RWPE2 (cell line): ENCODE data around the gene SLC35F3.

Experiments used
- ATAC-seq: fragments of 200-7000 bp; cut with Tn5 transposase; 3 replicates; pipeline ENCODE4 v1.9.1; 2021; ENCODE audit warnings: low read depth
- DNase-seq: peaks from one replicate; pipeline ENCODE4 v3.0.0-alpha.2; 2020; ENCODE audit warnings: low spot score
- H3K27ac ChIP-seq: fragments of 450-650 bp; 2 replicates; pipeline ENCODE4 v1.5.1; 2017; ENCODE audit warnings: mild to moderate bottlenecking; ENCODE audit not compliant: poor library complexity, severe bottlenecking
- H3K27me3 ChIP-seq: fragments of 250-450 bp; sonication (Bioruptor Pico); 2 replicates; pipeline ENCODE4 v1.5.1; 2021; ENCODE audit warnings: mild to moderate bottlenecking, moderate library complexity; ENCODE audit not compliant: insufficient read depth, poor library complexity, severe bottlenecking
- H3K36me3 ChIP-seq: fragments of 250-450 bp; sonication (Bioruptor Pico); 2 replicates; pipeline ENCODE4 v1.5.1; 2020; ENCODE audit warnings: low read depth, mild to moderate bottlenecking, moderate library complexity
- H3K4me1 ChIP-seq: fragments of 250-450 bp; sonication (Bioruptor Pico); 2 replicates; pipeline ENCODE4 v1.5.1; 2021; ENCODE audit warnings: mild to moderate bottlenecking, moderate library complexity; ENCODE audit not compliant: insufficient read depth, poor library complexity, severe bottlenecking
- H3K4me3 ChIP-seq: fragments of 250-450 bp; sonication (Bioruptor Pico); 2 replicates; pipeline ENCODE4 v1.5.1; 2021; ENCODE audit warnings: mild to moderate bottlenecking, moderate library complexity; ENCODE audit not compliant: severe bottlenecking
- H3K9me3 ChIP-seq: fragments of 250-450 bp; sonication (Bioruptor Pico); 2 replicates; pipeline ENCODE4 v1.5.1; 2021; ENCODE audit warnings: mild to moderate bottlenecking, moderate library complexity; ENCODE audit not compliant: severe bottlenecking
- TF ChIP-seq, protein P1 (sequence below): fragments of 450-650 bp; IDR thresholded peaks from one replicate; pipeline ENCODE4 v1.5.1; 2017; ENCODE audit warnings: mild to moderate bottlenecking, moderate library complexity; ENCODE audit not compliant: poor library complexity, severe bottlenecking

Gene SLC35F3

DNA sequence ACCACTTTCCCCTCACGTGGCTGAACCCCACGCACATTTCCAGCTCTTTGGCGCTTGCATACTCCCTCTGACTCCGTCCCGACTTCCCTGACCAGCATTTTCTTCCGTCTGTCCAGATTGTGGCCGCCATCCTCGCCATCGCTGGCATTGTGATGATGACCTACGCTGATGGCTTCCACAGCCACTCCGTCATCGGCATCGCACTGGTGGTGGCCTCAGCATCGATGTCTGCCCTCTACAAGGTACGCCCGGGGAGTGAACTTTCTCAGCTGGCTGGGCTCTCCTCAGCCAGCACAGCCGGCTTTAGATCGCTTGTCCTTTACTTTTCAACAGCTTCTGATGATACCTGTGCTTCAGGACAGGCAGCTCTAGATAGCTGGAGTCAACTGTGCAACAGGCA, 412.0 kb downstream of the SLC35F3 start:
- H3K27ac ChIP-seq = no peak overlapping the region
- no peak overlapping the region for H3K4me3 ChIP-seq
- peaks cover 16% of the 10 kb centered on the region for H3K4me1 ChIP-seq
- TF ChIP-seq, protein P1, sequence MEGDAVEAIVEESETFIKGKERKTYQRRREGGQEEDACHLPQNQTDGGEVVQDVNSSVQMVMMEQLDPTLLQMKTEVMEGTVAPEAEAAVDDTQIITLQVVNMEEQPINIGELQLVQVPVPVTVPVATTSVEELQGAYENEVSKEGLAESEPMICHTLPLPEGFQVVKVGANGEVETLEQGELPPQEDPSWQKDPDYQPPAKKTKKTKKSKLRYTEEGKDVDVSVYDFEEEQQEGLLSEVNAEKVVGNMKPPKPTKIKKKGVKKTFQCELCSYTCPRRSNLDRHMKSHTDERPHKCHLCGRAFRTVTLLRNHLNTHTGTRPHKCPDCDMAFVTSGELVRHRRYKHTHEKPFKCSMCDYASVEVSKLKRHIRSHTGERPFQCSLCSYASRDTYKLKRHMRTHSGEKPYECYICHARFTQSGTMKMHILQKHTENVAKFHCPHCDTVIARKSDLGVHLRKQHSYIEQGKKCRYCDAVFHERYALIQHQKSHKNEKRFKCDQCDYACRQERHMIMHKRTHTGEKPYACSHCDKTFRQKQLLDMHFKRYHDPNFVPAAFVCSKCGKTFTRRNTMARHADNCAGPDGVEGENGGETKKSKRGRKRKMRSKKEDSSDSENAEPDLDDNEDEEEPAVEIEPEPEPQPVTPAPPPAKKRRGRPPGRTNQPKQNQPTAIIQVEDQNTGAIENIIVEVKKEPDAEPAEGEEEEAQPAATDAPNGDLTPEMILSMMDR = no peak
- H3K27me3 ChIP-seq = no peaks in the 10 kb centered on the region
- no peak for ATAC-seq
- H3K9me3 ChIP-seq = no peaks in the 10 kb centered on the region
- no peak for DNase-seq
- no peaks in the 10 kb centered on the region for H3K36me3 ChIP-seq

DNA sequence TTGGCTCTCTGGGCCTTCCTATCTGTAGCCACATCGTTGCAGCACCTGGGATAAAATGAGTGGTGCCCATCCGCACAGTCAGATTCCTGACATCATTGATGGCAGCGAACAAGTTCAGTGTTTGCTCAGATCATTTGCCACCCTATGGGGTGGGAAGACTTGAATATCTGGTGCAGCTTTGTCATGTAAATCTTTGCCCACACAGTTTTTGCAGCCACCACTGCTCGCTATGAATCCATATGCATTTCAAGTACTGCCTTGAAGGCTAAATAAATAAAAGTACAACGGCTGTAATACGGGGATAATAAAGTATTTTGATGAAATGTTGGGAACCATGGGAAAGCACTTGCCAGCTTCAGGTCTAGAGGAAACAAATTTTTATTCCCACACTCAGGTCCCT, 412.5 kb downstream of the SLC35F3 start:
- Histone ChIP-seq H3K27me3 (no peaks in the 10 kb centered on the region), H3K4me3 (no peak overlapping the region), H3K4me1 (peaks cover 16% of the 10 kb centered on the region), H3K36me3 (no peaks in the 10 kb centered on the region), H3K9me3 (no peaks in the 10 kb centered on the region), H3K27ac (no peak overlapping the region)
- TF ChIP-seq, protein P1 = no peak
- ATAC-seq (no peak), DNase-seq (no peak)

DNA sequence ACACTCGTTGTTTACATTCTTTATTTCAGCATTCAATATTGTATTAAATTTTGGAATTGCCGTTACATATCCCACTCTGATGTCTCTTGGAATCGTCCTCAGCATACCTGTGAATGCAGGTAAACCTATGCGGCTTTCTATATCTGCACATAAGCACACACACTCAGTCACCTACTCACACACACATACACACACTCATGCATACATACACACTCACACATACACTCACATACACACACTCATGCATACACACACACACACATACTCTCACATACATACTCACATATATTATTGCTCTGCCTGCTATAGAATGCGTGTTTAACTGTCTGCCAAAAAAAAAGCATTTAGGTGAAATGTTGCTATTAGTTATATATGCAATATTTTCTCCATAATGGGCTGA, 415.6 kb downstream of the SLC35F3 start:
- Histone ChIP-seq H3K27me3 (no peaks in the 10 kb centered on the region), H3K4me3 (no peak overlapping the region), H3K27ac (no peak overlapping the region), H3K36me3 (no peaks in the 10 kb centered on the region), H3K4me1 (peaks cover 11% of the 10 kb centered on the region), H3K9me3 (no peaks in the 10 kb centered on the region)
- DNase-seq = no peak
- ATAC-seq = no peak
- TF ChIP-seq, protein P1 = no peak

DNA sequence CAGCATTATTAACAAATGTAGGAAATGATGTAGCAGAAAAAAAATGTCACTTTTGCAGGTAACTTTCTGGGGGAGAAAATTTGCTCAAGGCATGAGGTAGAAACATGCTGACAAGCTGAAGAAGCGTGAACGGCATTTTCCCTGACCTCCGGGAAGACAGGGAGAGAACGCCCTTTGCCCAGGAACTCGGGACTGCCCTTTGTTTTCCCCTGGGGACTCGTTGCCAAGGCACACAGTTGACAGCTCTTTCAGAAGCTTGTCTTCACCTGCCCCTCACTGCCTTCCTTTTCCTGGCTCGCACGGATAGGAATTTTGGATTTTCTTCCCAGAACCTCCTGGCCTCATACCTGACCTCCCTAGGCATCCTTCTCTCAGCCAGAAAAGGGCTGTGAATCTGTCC, 416.1 kb downstream of the SLC35F3 start:
- H3K4me1 ChIP-seq = peaks cover 7% of the 10 kb centered on the region
- no peaks in the 10 kb centered on the region for H3K9me3 ChIP-seq
- DNase-seq (no peak), ATAC-seq (no peak)
- no peaks in the 10 kb centered on the region for H3K27me3 ChIP-seq
- TF ChIP-seq, protein P1 = no peak
- H3K4me3 ChIP-seq = no peak overlapping the region
- H3K36me3 ChIP-seq = no peaks in the 10 kb centered on the region
- no peak overlapping the region for H3K27ac ChIP-seq

DNA sequence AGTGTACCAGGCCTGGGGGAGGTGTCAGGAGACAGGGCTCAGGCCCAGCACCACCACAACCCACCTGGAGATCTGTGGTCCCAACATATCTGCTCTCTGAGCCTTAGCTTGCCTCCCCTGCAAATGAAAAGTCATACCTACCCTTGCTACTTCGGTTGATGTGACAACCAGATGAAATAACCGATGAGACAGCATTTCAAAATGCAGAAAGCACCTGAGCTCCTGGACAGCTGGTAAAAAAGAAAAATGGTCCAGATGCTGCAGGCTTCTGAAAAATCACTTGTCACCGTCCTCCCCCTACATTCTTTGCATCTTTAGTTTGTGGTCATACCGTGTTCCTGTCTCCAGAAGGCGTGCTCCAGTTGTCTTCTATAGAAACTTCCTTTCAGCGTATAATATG, 416.8 kb downstream of the SLC35F3 start:
- DNase-seq (no peak), ATAC-seq (no peak)
- no peak overlapping the region for H3K27ac ChIP-seq
- no peaks in the 10 kb centered on the region for H3K36me3 ChIP-seq
- H3K9me3 ChIP-seq = no peaks in the 10 kb centered on the region
- TF ChIP-seq, protein P1 = no peak
- H3K4me1 ChIP-seq = peaks cover 4% of the 10 kb centered on the region
- H3K4me3 ChIP-seq = no peak overlapping the region
- H3K27me3 ChIP-seq = no peaks in the 10 kb centered on the region
